MCF 10A (cell line): ENCODE results near the gene MAP1LC3C. TPM values are rescaled to one million over a fixed set of nuclear protein-coding genes. Genes with fewer than 3 reads are reported as not detected.

Source experiments
- BruUV-seq: library from RNA; stranded (reverse); fragments of 400-500 nt; replicated peaks from 2 replicates; lab custom pipeline; 2021; lab: Mats Ljungman, UMichigan
- CTCF ChIA-PET: fragments of 300-600 bp; sonication (Branson Sonifier 250); formaldehyde crosslinking; extraction: SDS; loops from one replicate; lab custom pipeline; 2021; ENCODE audit warnings: antibody characterized with exemption, inconsistent platforms; lab: Yijun Ruan, JAX
- POLR2A ChIA-PET: fragments of 300-600, 350-650 bp; sonication (Branson Sonifier 250); formaldehyde crosslinking; extraction: SDS; loops from one replicate; lab custom pipeline; 2020; ENCODE audit warnings: antibody characterized with exemption, inconsistent platforms; lab: Yijun Ruan, JAX
- DNase-seq: peaks from one replicate; pipeline ENCODE4 v3.0.0-alpha.2; 2018; ENCODE audit not compliant: unreplicated experiment
- H3K27ac Mint-ChIP-seq: one replicate; pipeline ENCODE4 v1.8.0; 2022; ENCODE audit warnings: mild to moderate bottlenecking, low read depth, mixed read lengths; ENCODE audit not compliant: unreplicated experiment
- H3K27me3 Mint-ChIP-seq: one replicate; pipeline ENCODE4 v1.8.0; 2022; ENCODE audit warnings: mixed read lengths; ENCODE audit not compliant: insufficient read depth, unreplicated experiment
- H3K36me3 Mint-ChIP-seq: one replicate; pipeline ENCODE4 v1.8.0; 2022; ENCODE audit warnings: mild to moderate bottlenecking, moderate library complexity, mixed read lengths; ENCODE audit not compliant: insufficient read depth, unreplicated experiment
- H3K4me1 Mint-ChIP-seq: one replicate; pipeline ENCODE4 v1.8.0; 2022; ENCODE audit warnings: mixed read lengths; ENCODE audit not compliant: insufficient read depth, unreplicated experiment
- H3K4me3 Mint-ChIP-seq: one replicate; pipeline ENCODE4 v1.8.0; 2022; ENCODE audit warnings: mild to moderate bottlenecking, moderate library complexity, mixed read lengths; ENCODE audit not compliant: unreplicated experiment
- H3K9me3 Mint-ChIP-seq: one replicate; pipeline ENCODE4 v1.8.0; 2022; ENCODE audit warnings: mixed read lengths; ENCODE audit not compliant: unreplicated experiment
- CTCF ChIP-seq: fragments of 200-600 bp; IDR thresholded peaks from one replicate; pipeline ENCODE4 v1.8.0; 2022; ENCODE audit warnings: antibody characterized with exemption, mild to moderate bottlenecking; ENCODE audit not compliant: unreplicated experiment
- intact Hi-C: fragments of 100-400 bp; cut with micrococcal nuclease; formaldehyde crosslinking; loops from 2 replicates; pipeline ENCODE4 v1.14.1; 2022
- total RNA-seq: library from RNA; stranded (reverse); gene quantifications from 2 replicates; pipeline ENCODE4 v1.2.3, GENCODE V29; 2022

Gene MAP1LC3C
- total RNA-seq, 1 experiment from 2014 or later, result not detected

GRCh38 chr1:242017580-242018233 lies 18.8 kb upstream of the MAP1LC3C start:
- BruUV-seq, result no TSS peak
- no peak overlapping the region for H3K27ac Mint-ChIP-seq
- peak; percentile 86 for DNase-seq
- H3K27me3 Mint-ChIP-seq, result no peaks in the 10 kb centered on the region
- no peaks in the 10 kb centered on the region for H3K9me3 Mint-ChIP-seq
- H3K36me3 Mint-ChIP-seq, result no peaks in the 10 kb centered on the region
- POLR2A ChIA-PET, result no interaction called here
- CTCF ChIA-PET, result interaction anchor here (0.6 to 10.8 kb wide), 23 partner anchors 11 to 1128 kb away, joined by 3 to 255 read pairs (median 4); partner anchors contain the start of gene MAP1LC3C
- peak; percentile 88 for TF ChIP-seq CTCF
- peaks cover 7% of the 10 kb centered on the region for H3K4me1 Mint-ChIP-seq
- intact Hi-C loops, result loop anchor here (1.0 to 10.0 kb wide), 7 partner anchors 121 to 1129 kb away; partner anchors contain the start of gene PLD5
- no peak overlapping the region for H3K4me3 Mint-ChIP-seq

GRCh38 chr1:242016479-242016878 lies 17.6 kb upstream of the MAP1LC3C start:
- intact Hi-C loops, result loop anchor here (2.0 to 10.0 kb wide), 5 partner anchors 404 to 628 kb away; partner anchors contain the start of gene PLD5
- Mint-ChIP-seq H3K4me1 (peaks cover 7% of the 10 kb centered on the region), H3K9me3 (no peaks in the 10 kb centered on the region), H3K36me3 (no peaks in the 10 kb centered on the region), H3K27me3 (no peaks in the 10 kb centered on the region), H3K27ac (no peak overlapping the region), H3K4me3 (no peak overlapping the region)
- POLR2A ChIA-PET, result interaction anchor here (0.8 kb wide), 1 partner anchor 120 kb away, joined by 3 read pairs; no protein-coding TSS in a partner anchor
- no peak for TF ChIP-seq CTCF
- DNase-seq, result no peak
- CTCF ChIA-PET, result interaction anchor here (0.6 to 10.8 kb wide), 17 partner anchors 9 to 1326 kb away, joined by 3 to 255 read pairs (median 5); partner anchors contain the start of gene MAP1LC3C
- no TSS peak for BruUV-seq

- no peak for TF ChIP-seq CTCF
- ChIA-PET POLR2A (interaction anchor here (1.1 kb wide), 1 partner anchor 486 kb away, joined by 3 read pairs; no protein-coding TSS in a partner anchor), CTCF (interaction anchor here (0.5 to 1.9 kb wide), 13 partner anchors 10 to 612 kb away, joined by 3 to 15 read pairs (median 5); partner anchors contain the start of gene MAP1LC3C)
- intact Hi-C loops, result loop anchor here (10.0 kb wide), 2 partner anchors 513 to 633 kb away; partner anchors contain the start of gene PLD5
- Mint-ChIP-seq H3K27ac (no peak overlapping the region), H3K9me3 (no peaks in the 10 kb centered on the region), H3K36me3 (no peaks in the 10 kb centered on the region), H3K4me3 (no peak overlapping the region), H3K4me1 (no peaks in the 10 kb centered on the region), H3K27me3 (no peaks in the 10 kb centered on the region)
- BruUV-seq, result no TSS peak
- no peak for DNase-seq
Observed at GRCh38 chr1:242011894-242012660, 13.2 kb upstream of the MAP1LC3C start.
